HG02852 (cell line): Measurements from ENCODE around the gene ZNF134.

ENCODE experiments used
- ATAC-seq: cut with Tn5 transposase; IDR thresholded peaks from one replicate; pipeline ENCODE4 v1.9.1; 2021; ENCODE audit warnings: mild to moderate bottlenecking, moderate library complexity; ENCODE audit not compliant: unreplicated experiment

The ZNF134 gene

DNA sequence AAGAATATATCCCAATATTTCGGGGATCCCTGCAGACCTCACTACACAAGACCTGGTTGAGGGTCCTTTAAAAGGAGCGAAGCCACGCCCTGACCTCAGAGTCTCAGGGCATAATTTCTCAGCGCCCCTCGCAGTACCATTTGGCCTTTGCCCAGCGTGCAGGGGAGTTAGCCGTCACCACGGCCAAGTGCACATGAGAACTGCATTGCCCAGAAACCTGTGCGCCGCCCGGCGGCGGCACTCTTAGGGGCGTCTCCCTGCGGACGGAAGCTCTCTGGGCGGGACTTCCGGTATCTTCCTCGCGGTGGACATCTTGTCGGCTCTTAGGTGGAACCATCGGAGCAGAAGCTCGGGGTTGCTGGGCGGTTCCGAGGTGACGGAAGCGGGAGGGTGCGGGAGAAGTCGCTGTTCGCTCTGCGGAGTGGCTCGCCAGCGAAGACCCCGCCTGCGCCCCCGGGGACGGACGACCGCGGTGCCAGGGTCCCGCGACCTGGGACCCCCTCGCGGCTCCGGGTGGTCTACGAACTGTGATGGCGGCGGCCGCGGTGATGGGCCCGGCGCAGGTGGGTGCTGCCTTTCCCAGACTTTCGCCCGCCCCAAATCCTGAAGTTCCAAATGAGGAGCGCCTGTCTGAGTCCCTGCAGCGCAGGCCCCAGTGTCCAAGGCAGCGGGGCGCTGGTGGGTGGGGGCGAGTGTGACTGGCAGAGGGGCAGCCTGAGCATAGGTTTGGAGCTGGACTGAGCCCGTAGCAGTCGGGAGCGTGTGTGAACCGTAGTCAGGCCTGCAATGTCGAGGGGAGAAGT is at the start of gene ZNF134:
TSS of gene ZNF134 (plus strand) at position 302 of the 803 bp plus-strand sequence. CDS start 5,227 bp downstream, outside the sequence.
- ATAC-seq, result peak; percentile 98

DNA sequence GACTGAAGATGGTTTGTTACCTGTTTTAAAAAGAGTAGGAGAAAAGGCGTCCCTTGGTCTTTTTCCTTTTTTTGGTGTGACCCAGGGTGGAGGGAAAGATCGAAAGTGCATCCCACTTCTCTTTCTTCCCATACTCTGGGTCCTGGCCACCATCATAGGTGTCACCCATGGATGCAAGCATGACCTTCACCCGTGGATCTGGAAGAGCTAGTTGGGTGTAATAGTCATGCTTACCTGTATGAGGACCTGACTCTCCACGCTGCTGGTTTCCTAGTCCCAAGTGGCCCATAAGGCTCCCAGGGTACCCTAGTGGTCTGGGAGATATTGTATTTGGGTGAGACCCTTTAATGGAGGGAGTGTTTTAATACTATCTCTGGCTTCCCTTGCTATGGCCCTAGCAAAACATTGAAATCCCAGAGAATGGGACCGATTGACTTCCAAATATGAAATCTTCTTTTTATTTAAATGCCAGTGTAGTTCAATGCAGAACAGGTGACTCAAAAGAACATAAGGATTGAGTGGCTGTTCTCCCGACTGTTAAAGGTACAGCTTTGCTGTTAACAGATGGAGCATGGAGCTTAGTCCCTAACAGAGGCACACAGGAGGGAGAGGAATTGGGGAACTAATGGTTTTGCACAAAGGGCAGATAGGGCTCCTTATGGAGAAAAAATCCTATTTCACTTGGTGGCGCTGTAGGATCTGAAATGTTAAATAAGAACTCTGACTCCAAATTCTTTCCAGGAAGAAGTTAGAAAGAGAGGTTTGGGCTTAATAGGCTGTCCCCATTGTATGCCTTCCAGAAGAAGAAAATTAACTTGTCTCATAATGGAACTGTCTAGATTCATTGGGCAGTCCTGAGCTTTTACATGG is 47.4 kb upstream of the ZNF134 start:
- ATAC-seq, result no peak

DNA sequence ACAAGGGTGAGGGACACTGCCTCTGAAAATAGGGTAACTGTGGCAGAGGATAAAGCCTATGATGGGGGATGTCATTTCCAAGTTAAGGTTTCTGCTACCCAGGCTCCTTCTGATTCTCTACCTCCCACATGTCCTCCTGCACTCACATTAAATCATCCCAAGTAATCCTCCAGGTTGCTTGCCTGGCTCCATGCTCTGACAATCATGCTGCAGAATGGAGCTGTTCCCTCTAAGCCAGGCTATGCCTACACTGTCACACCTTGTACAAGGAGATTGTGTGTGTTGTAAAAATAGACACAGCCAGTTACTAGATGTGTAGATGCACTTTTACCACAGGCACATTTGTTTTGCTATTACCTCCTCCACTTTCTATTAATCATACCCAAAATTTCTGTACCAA is 43.3 kb upstream of the ZNF134 start:
- ATAC-seq, result no peak

DNA sequence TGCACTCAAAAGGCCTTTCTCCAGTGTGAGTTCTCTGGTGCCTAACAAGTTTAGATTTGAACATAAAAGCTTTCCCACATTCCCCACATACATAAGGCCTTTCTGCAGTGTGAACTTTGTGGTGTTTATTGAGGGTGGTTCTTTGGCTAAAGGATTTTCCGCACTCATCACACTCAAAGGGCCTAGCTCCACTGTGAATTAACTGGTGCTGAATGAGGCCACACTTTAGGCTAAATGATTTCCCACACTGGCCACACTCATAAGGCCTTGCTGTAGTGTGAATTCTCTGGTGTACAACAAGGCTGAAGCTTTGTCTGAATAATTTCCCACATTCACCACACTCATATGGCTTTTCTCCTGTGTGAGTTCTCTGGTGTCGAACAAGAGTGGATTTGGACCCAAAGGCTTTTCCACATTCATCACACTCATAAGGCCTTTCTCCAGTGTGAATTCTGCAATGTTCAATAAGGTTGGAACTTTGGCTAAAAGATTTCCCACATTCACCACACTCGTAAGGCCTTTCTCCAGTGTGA is 41.6 kb upstream of the ZNF134 start:
- no peak for ATAC-seq

DNA sequence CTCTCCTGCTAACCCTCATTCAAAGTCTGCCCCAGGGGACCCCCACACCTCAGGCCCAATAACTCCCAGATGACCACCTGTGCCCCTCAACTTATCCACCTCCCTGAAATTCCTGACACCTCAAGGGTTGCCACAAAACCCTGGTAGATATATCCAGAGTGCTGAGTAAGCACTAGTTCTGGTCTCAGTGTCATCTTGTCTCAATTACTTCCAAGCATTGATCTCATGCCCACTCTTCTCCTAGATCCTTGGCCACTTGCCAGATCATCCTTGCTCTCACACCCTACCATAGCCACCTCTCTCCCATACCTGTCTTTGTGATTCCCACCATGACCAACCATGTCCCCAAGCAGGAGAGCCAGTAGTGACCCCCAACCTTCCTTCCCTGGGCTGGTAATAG is 37.4 kb upstream of the ZNF134 start:
- ATAC-seq, result no peak

DNA sequence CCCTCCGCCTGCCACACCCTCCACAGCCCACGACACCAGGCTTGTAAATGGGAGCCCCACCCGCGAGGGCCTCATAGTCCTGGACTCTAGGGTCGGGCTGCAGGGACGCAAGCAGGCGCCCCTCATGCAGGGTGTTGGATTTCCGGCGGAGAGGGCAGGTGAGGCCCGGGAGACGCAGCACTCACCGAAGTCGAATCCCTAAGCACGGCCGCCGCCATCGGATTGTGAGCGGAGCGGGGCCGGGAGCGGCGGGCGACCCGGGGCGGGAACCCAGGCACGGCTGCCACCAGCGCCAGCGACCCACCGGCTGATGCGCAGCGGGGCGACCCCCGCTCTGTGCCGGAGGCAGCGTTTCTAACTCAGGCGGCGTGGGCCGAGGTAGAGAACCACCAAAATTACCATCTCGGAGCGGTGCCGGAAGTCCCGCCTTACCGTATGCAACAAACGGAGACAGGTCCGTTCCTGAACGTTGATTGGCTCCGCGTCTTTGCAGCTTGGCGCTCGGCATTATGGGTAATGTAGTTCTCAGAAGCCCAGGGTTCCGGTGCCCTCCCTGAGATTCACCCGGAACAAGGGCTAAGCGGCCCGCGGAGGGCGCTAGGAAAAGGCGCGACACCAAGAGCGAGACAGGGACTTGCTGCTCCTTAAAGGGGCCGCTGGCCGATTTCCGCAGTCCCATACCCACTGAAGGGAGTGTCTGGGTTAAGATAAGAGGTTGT is 35.4 kb upstream of the ZNF134 start, which contains the start of gene ZNF416:
TSS of gene ZNF416 (minus strand) at position 425 of the 719 bp plus-strand sequence. CDS start at position 218, 207 bp downstream.
- peak; percentile 92 for ATAC-seq

DNA sequence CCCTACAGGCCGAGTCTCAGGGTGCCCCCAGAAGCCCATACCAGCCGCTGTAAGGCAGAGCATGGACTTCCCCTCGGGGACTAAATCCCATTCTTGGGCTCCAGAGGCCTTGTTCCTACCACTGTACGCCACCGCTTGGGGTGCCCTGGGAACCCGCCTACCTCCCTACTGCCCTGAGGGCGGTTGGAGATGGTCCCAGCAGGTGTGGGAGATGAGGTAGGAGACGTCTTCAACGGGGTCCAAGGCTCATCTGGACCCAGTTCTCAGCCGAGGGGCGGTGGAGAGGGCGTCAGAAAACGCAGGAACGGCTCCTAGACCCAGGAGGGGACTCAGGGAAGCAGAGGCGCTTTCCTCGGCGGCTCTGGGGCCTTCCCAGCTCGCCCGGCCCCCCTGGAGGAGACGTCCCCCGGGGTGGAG is 30.9 kb upstream of the ZNF134 start:
- no peak for ATAC-seq

DNA sequence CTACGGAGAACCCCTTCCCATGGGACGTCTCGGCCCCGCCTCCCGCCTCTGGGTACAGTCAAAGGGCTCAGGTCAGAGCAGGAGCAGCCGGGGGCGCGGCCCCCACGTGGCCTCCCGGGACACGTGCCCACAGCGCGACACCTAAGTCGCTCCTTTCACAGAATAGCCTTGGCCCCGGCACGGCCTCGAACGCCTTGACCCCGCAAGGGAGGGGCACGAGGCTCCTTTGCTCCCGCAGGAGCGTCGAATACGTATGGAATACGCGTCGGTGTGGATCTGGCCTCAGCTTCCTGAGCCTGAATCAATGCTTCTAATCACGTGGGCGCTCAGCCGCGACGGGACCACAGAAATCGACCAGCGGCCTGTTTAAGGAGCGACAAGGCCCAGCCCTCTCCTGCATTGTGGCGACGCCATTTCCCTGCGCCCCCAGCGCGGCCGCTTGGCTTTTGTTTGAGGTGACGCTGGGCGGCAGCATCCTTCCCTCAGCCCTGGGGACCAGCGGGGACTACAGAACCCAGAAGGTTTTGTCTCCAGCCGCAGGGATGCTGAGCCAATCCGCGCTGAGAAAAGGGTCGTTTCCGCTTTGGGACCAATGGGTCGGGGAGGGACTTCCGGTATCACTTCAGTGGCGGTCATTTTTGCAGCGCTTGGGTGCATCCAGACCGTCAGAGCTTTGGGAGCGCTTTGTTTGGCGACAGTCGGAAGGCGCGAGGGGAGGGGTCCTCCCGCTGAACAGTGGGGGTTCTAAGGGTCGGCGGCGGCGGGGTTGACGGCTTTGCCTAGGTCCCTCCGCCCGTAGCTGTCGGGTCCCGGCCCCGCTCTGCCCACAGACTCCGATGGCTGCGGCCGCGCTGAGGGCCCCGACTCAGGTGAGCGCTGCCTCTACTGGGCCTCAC is 30.3 kb upstream of the ZNF134 start, which contains the start of gene ZIK1:
TSS of gene ZIK1 (plus strand) at position 625 of the 896 bp plus-strand sequence. CDS start at position 837, 212 bp downstream.
- ATAC-seq, result peak; percentile 91

DNA sequence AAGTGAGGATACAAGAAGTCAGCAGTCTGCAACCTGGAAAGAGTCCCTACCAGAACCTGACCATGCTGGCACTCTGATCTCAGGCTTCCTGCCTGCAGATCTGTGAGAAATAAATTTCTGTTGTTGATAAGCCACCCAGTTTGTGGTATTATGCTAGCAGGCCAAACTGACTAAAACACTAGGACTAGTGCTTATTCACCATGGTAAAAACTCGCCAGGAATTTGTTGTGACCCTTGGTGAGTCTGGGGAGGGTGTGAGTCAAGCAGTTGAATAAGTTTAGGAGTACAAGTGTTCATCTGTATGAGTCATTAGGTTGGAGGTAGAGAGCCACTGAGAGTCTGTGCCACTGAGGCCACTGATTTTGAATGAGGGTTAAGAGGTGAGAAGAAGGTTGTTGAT is 26.5 kb upstream of the ZNF134 start:
- ATAC-seq, result no peak

DNA sequence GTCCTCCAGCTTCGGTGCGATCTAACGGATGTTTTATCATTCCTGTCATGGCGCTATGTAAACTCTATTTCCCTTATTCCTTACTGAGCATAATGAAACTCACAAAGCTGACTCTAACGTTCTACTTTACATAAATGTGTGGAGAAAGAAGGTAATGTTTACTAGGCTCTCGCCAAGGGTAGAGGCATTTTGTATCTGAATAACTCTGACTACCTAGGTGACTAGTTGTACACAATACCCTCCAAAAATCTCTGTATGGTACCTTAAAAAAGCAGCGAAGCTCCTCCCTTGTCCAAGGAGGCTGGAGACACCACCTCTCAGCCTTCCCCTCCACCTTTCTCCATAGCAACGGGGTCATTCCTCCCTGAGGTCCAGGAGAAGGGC is 14.7 kb upstream of the ZNF134 start:
- ATAC-seq, result no peak

DNA sequence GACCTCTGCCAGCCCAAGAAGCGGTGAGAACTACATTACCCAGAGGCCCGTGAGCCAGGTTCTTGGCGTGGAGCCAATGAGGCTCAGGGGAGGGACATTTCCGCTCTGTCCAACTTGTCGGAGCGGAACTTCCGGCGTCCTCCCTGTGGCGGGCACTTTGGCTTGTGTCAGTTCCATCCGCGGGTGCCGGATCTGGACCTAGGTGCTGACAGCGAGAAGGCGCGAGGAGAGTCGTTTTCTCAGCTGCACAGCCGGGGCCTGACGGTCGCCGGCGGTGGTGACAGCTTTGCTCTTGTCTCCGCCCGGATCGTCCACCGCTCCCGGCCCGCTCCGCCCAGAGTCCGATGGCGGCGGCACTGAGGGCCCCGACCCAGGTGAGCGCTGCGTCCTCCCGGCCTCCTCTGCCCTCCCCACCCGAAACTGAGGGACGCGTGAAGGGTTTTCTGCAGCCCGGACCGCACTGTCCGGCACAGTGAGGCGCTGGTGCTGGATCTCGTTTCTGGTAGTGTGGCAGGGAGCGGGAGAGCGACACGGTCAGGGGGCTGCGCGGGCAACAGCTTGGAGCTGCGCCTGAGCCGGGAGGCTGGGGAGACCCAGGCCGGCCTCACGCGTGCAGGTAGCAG is 14.2 kb upstream of the ZNF134 start, which contains the start of gene ZNF530:
TSS of gene ZNF530 (plus strand) at position 125 of the 623 bp plus-strand sequence. CDS start 4,461 bp downstream, outside the sequence.
- ATAC-seq, result peak; percentile 91

DNA sequence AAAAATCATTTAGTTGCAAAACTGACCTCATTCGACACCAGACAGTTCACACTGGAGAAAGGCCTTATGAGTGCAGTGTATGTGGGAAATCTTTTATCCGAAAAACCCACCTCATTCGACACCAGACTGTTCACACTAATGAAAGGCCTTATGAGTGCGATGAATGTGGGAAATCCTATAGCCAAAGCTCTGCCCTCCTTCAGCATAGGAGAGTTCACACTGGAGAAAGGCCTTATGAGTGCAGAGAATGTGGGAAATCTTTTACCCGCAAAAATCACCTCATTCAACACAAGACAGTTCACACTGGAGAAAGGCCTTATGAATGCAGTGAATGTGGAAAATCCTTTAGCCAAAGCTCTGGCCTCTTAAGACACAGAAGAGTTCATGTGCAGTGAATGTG is 7.1 kb upstream of the ZNF134 start:
- no peak for ATAC-seq

DNA sequence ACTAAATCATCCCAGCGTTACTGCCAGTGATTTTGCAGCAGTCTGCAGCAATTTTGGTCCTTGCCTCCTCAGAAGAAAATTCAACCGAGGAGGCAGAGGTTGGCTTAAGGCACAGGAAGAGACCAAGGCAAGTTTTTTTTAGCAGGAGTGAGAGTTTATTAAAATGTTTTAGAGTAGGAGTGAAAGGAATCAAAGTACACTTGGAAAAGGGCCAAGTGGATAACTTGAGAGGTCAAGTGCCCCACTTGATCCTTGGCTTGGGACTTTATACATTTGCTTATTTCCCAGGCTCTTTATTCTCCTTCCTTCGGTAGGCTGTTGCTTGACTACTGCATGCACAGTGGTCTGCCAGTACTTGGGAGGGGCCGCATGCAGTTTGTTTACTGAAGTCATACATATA is 2.9 kb upstream of the ZNF134 start:
- ATAC-seq, result no peak

DNA sequence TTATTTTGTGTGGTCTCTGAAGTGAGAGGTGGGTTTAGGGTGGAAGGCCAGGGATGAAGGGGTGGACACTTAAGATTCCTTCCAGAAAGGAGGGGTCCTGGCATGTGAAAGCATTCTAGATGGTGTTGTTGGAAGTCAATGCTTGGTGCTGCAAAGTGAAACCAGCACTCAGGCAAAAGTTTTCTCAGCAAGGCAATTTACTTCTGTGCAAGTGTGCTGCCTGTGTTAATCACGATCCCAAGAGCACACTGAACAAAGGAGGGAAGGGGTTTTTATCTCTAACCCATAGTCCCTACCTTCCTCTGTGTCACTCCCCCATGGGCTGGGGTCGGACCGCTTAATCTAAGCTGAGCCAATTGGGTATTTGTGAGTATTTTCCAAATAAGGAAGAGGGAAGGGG is 1.3 kb downstream of the ZNF134 start:
- no peak for ATAC-seq

DNA sequence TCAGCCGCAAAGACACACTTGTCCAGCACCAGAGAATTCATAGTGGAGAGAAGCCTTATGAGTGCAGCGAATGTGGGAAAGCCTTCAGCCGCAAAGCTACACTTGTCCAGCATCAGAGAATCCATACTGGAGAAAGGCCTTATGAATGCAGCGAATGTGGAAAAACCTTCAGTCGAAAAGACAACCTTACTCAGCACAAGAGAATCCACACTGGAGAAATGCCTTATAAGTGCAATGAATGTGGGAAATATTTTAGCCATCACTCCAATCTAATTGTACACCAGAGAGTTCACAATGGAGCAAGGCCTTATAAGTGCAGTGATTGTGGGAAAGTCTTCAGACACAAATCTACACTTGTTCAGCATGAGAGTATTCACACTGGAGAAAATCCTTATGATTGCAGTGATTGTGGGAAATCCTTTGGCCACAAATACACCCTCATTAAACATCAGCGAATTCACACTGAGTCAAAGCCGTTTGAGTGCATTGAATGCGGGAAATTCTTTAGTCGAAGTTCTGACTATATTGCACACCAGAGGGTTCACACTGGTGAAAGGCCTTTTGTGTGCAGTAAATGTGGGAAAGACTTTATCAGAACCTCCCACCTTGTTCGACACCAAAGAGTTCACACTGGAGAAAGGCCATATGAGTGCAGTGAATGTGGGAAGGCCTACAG is 6.8 kb downstream of the ZNF134 start:
- ATAC-seq, result no peak

DNA sequence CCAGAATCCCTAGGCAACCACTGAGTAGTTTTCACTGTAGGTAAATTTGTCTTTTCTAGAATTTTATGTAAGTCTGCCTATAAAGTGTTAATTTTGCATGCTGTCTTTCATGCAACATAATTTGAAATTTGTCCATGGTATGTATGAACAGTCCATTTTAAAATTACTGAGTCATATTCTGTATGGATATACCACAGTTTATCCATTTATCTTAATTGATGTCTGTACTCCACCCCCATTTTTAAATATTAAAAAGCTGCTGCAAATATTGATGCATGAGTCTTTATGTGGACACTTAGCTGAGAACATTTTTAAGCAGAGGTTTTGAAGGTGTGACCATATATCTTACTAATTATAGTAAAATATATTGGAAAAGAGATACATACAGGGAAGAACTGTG is 9.0 kb downstream of the ZNF134 start:
- no peak for ATAC-seq

DNA sequence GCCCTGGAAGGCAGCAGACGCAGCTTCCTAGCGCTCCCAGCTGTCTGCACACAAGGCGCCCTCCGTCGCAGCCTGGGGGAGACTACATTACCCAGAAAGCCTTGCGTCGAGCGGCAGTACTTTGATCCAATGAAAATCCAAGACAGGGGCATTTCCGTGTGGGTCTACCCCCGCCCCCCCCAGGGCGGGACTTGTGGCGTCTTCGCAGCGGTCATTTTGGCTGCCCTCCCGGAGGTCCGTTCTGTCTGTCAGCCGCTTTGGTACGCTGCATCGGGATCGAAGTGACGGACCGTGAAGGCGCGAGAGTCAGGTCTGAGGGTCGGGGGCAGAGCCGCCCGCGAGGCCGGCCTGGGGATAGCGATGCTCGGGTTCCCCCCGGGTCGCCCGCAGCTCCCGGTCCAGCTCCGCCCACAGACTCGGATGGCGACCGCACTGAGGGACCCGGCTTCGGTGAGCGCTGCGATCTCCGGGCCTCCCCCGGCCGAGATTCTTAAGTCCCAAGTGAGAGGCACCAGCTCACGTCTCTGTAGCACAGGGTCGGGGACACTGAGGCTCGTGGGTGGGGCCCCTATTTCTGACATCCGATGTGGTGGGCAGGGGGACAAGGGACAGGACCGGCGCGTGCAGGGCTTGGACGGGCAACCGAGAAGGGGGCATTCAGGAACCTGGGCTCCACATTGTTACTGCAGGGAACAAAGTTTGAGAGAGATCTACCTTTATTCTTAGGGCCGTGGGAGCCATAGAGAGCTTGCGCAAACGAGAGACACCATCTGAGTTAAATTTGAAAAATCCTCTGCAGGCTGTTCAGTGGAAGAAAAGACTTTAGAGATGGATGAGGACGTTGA is 19.2 kb downstream of the ZNF134 start, which contains the start of gene ZNF211:
TSS of gene ZNF211 (plus strand) at position 182 of the 845 bp plus-strand sequence. CDS start at position 361, 179 bp downstream.
- ATAC-seq, result peak; percentile 96

DNA sequence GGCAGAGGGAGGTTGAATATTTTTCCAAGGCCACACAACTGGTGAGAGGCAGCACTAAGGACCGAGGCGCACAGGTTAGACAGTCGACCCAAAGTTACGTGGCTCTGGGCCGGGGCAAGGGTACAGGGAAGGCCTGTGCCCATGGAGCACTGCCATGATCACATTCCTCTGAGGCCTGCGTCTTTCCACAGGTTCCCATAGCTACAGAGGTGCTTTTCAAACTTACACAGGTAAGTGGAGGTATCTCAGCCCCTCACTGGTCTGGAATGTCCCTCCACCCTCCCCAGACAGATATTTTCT is 19.7 kb downstream of the ZNF134 start:
- no peak for ATAC-seq
